Left lung (tissue), 10 donors: Measurements from ENCODE around the gene NUDCD3. TPM values are rescaled to one million over a fixed set of nuclear protein-coding genes. Genes with fewer than 3 reads are reported as not detected.

Experiments
- ATAC-seq: fragments of 200-7000 bp; cut with Tn5 transposase; one replicate; pipeline ENCODE4 v1.9.1; 2020; ENCODE audit warnings: moderate library complexity
- DNase-seq, 4 donors: peaks; one replicate each; pipeline ENCODE4 v3.0.0-alpha.2; 2013 to 2020
- H3K27ac ChIP-seq, 2 donors: fragments of 200-600 bp; sonication (generic) in 1 of 2; one replicate each; pipeline versions ENCODE4 v1.5.0 to v1.8.0; 2020 to 2021
- H3K27me3 ChIP-seq, 2 donors: fragments of 200-600 bp; sonication (generic) in 1 of 2; one replicate each; pipeline versions ENCODE4 v1.5.0 to v1.8.0; 2020 to 2021
- H3K36me3 ChIP-seq, 2 donors: fragments of 200-600 bp; sonication (generic) in 1 of 2; one replicate each; pipeline versions ENCODE4 v1.5.0 to v1.8.0; 2020 to 2021
- H3K4me1 ChIP-seq, 2 donors: fragments of 200-600 bp; one replicate each; pipeline ENCODE4 v1.8.0; 2021
- H3K4me3 ChIP-seq, 2 donors: fragments of 200-600 bp; sonication (generic) in 1 of 2; one replicate each; pipeline versions ENCODE4 v1.5.0 to v1.8.0; 2020 to 2021; ENCODE audit warnings: mild to moderate bottlenecking in 1 of 2
- H3K9me3 ChIP-seq, 2 donors: fragments of 200-600 bp; sonication (generic) in 1 of 2; one replicate each; pipeline versions ENCODE4 v1.5.0 to v1.8.0; 2020 to 2021
- intact Hi-C, 2 donors: fragments of 100-400 bp; cut with DNase I; formaldehyde crosslinking; loops; one replicate each; pipeline versions ENCODE4 v1.11.2 to v1.14.2; 2022
- polyA plus RNA-seq, 6 donors: library from polyadenylated mRNA; unstranded; fragments of 120-200 nt; gene quantifications; one replicate each; pipeline ENCODE4 v1.2.1, GENCODE V29; 2013; ENCODE audit not compliant: insufficient read length in 6 of 6
- total RNA-seq, 2 donors: library from RNA; stranded (reverse); fragmentation: NEBNext Ultra II Directional; extraction: Animal tissue kit (Norgen Biotek cat#: 25700); gene quantifications; one replicate each; pipeline ENCODE4 v1.2.1, GENCODE V29; 2021
- TF ChIP-seq, protein P1 (sequence below), 2 donors: fragments of 200-600 bp; sonication (generic) in 1 of 2; IDR thresholded peaks; one replicate each; pipeline versions ENCODE4 v1.5.0 to v1.8.0; 2021; ENCODE audit warnings: antibody characterized with exemption in 2 of 2
- donor health status: DM: no; HTN: yes; CAD: no.
- donor health status: DM: no; HTN: no; CAD: no.

Gene NUDCD3
- total and polyA plus RNA-seq, 8 donors, result 88.6 to 101 (median 90.7) TPM

DNA sequence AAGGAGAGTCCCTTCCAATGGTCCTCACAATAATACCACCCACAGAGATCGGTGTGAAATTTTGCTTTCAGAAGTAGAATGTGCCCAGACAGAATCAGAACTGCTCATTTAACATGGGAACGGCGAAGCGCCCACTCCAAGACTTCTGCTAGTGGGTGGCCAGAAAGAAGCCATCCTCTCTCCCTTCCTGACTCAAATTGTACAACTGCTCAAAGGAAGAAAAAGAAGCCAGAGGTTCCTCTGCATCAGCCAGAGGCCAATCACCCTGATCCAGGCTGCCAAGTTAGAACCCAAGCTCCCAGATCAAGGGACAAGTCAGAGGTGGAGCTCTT is 23.3 kb downstream of the NUDCD3 start:
- H3K9me3 ChIP-seq, result no peaks in the 10 kb centered on the region
- no peak for DNase-seq
- intact Hi-C loops, result no loop called here
- H3K27me3 ChIP-seq, result no peaks in the 10 kb centered on the region
- H3K36me3 ChIP-seq, result peaks cover 0 to 50% of the 10 kb centered on the region in 2 donors
- no peak overlapping the region for H3K4me3 ChIP-seq
- no peak overlapping the region for H3K27ac ChIP-seq
- H3K4me1 ChIP-seq, result peaks cover 0 to 16% of the 10 kb centered on the region in 2 donors
- no peak for ATAC-seq
- TF ChIP-seq, protein P1, sequence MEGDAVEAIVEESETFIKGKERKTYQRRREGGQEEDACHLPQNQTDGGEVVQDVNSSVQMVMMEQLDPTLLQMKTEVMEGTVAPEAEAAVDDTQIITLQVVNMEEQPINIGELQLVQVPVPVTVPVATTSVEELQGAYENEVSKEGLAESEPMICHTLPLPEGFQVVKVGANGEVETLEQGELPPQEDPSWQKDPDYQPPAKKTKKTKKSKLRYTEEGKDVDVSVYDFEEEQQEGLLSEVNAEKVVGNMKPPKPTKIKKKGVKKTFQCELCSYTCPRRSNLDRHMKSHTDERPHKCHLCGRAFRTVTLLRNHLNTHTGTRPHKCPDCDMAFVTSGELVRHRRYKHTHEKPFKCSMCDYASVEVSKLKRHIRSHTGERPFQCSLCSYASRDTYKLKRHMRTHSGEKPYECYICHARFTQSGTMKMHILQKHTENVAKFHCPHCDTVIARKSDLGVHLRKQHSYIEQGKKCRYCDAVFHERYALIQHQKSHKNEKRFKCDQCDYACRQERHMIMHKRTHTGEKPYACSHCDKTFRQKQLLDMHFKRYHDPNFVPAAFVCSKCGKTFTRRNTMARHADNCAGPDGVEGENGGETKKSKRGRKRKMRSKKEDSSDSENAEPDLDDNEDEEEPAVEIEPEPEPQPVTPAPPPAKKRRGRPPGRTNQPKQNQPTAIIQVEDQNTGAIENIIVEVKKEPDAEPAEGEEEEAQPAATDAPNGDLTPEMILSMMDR (IDR thresholded peaks at IDR 0.05), result no peak

DNA sequence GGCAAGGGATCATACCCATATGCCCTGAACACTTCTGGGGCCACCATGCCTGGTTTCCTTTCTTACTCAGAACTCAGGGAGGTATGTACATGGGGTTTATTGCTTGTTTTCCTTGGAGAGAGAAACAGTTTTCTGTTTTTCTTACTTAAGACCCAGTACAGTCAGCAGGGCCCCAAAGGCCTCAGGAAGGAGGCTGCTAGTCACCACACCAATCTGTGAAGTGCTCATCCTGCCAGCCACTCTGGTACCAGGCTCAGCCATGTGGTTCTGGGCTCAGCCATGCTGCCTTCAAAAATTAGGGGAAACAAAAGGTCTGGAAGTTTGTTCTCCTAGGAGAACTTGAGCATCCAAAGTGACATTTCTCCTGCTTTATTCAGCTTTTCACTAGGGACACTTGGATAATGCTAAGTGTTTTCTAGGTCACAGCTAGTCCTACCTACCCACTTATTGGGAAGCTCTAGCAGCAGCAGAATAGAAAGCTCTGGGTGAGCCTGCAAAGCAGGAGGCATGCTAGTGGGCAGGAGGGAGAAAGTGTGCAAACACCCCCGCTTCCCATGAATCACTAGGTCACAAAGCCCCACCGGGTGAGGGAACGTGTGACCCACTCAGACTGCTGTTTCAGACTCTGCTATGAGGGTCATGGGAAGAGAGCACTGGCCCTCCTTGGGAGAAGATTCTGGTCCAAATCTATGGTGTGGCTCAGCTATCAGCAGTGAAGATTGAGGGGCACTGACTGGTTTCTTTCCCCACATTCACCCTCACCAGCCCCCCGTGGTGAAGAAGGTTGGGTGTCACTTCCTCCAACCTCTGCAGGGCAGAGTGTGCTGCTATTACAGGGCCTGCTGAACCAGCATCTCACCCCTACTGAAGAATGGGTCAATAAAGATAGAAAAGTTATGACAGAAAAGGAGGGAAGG is 23.9 kb downstream of the NUDCD3 start:
- Histone ChIP-seq H3K9me3 (no peaks in the 10 kb centered on the region), H3K4me1 (peaks cover 0 to 18% of the 10 kb centered on the region in 2 donors), H3K27me3 (no peaks in the 10 kb centered on the region), H3K27ac (no peak overlapping the region), H3K4me3 (no peak overlapping the region), H3K36me3 (peaks cover 0 to 46% of the 10 kb centered on the region in 2 donors)
- ATAC-seq (no peak), DNase-seq (no peak)
- TF ChIP-seq, protein P1 (IDR thresholded peaks at IDR 0.05), result no peak
- intact Hi-C loops, result no loop called here

DNA sequence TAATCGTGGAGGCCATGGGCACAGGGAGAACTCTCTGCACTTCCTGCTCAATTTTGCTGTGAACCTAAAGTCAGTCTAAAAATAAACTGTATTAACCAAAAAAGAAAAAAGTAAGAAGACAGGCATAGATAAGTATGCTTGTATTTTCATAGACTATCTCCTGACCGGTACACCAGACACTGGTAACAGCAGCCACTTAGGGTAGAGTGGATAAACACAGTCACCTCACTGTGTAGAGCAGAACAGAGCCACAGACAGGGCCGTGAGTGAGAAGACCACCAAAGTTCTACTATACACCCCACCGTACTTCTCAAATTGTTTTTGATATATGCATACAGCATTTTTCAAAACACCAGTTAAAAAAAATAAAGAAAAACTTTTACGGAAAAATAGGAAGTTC is 25.0 kb downstream of the NUDCD3 start:
- peaks cover 0 to 27% of the 10 kb centered on the region in 2 donors for H3K4me1 ChIP-seq
- no peaks in the 10 kb centered on the region for H3K27me3 ChIP-seq
- DNase-seq (no peak), ATAC-seq (no peak)
- H3K4me3 ChIP-seq, result no peak overlapping the region
- H3K9me3 ChIP-seq, result no peaks in the 10 kb centered on the region
- H3K27ac ChIP-seq, result no peak overlapping the region
- TF ChIP-seq, protein P1 (IDR thresholded peaks at IDR 0.05), result no peak
- intact Hi-C loops, result no loop called here
- peaks cover 0 to 36% of the 10 kb centered on the region in 2 donors for H3K36me3 ChIP-seq

DNA sequence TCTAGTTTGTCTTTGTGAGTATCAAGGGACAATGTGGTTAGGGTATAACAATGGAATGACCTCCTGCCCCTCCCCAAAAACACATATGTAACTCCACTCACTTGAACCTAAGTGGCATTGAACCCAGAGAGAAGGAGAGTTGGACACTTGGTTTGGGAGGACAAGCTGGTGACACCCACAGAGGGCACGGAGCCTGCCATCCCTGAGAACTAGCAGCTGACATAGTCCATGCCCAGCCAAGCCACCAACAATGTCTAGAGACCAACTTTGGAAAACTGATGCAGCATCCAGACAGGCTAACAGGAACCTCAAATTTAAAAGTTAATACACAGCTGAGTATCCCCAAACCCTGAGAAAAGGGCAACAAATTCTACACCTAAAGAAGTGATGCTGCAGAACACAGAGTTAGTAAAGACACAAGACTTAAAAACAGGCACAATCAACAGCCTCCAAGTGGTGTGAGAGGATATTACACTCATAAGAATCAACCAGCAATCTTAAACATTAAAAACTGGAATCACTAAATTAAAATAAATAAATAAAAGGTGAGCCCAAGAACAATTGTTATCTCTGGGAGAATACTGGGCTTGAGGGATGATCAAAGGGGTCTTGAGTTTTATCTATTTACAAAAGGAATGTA is 27.2 kb downstream of the NUDCD3 start:
- TF ChIP-seq, protein P1 (IDR thresholded peaks at IDR 0.05), result no peak
- ATAC-seq, result no peak
- DNase-seq, result no peak
- no peaks in the 10 kb centered on the region for H3K9me3 ChIP-seq
- H3K27me3 ChIP-seq, result no peaks in the 10 kb centered on the region
- no peak overlapping the region for H3K27ac ChIP-seq
- no peak overlapping the region for H3K4me3 ChIP-seq
- peaks cover 0 to 14% of the 10 kb centered on the region in 2 donors for H3K4me1 ChIP-seq
- H3K36me3 ChIP-seq, result peaks cover 0 to 29% of the 10 kb centered on the region in 2 donors
- intact Hi-C loops, result no loop called here

DNA sequence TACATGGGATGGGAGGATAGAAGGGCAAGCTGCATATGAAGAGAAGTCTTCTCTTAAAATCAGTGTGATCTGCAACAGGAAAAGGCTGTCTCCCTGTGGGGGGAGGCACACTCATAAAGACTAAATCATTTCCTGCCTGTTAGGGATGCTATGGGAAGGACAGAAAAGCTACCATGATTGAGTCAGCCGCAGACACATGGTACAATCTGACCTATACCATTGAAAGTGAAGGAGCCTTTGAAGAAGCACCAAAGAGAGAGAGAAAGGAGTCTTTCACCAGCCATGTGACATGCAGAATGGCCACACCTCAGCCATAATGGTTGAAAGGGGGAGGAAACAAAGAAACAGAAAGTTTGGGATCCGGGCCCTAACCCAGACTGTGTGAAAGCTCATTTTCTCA is 29.1 kb downstream of the NUDCD3 start:
- DNase-seq, result no peak

More for the DNA sequence above, 29.1 kb downstream of the NUDCD3 start:
- Histone ChIP-seq H3K36me3 (peaks cover 0 to 10% of the 10 kb centered on the region in 2 donors), H3K4me1 (peaks cover 0 to 11% of the 10 kb centered on the region in 2 donors), H3K27ac (no peak overlapping the region), H3K4me3 (no peak overlapping the region), H3K27me3 (no peaks in the 10 kb centered on the region), H3K9me3 (no peaks in the 10 kb centered on the region)
- TF ChIP-seq, protein P1 (IDR thresholded peaks at IDR 0.05), result no peak
- ATAC-seq, result no peak
- intact Hi-C loops, result no loop called here
